Measurements from ENCODE around the gene CEPT1. TPM values are rescaled to one million over a fixed set of nuclear protein-coding genes. Genes with fewer than 3 reads are reported as not detected.
"Not testable (repeated sequence)": the region's sequence is repeated elsewhere in the genome, so short reads cannot be mapped to it uniquely, and the experiment has no call there.

CEPT1 gene
- total RNA-seq, 1 donor from 2014 or later: 25.3 TPM

DNA sequence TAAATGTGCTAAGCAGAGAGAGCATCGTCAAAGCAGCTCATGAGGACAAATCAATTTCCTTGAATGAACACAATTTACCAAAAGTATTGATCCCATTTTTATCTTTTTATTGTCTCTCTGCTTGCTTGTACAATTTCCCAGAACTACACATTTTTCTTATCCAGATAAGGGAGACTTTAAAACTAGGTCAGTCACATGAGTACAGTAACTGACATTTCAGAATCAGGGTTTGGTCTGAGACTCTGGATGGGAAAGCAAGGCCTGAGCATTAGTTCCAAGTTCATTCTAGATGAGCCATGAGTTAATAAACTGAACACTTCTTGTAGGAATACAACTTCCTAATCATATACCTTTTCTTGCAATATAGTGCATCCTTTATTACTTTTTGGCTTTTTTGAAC is 71.9 kb downstream of the CEPT1 start:
- DNase-seq (ENCODE audit: extremely low spot score, unreplicated experiment): no peak
- TF ChIP-seq CTCF (IDR thresholded peaks at IDR 0.05): no peak
- Mint-ChIP-seq H3K9me3 (ENCODE audit: unreplicated experiment) (no peaks in the 10 kb centered on the region), H3K36me3 (ENCODE audit: unreplicated experiment) (no peaks in the 10 kb centered on the region), H3K27me3 (ENCODE audit: unreplicated experiment) (peaks cover 40% of the 10 kb centered on the region), H3K4me1 (ENCODE audit: unreplicated experiment) (no peaks in the 10 kb centered on the region), H3K27ac (ENCODE audit: unreplicated experiment) (no peak overlapping the region), H3K4me3 (ENCODE audit: unreplicated experiment) (no peak overlapping the region)

GRCh38 chr1:111212634-111213335 is 72.8 kb downstream of the CEPT1 start:
- Mint-ChIP-seq H3K4me1 (ENCODE audit: unreplicated experiment) (no peaks in the 10 kb centered on the region), H3K4me3 (ENCODE audit: unreplicated experiment) (no peak overlapping the region), H3K27me3 (ENCODE audit: unreplicated experiment) (peaks cover 33% of the 10 kb centered on the region), H3K27ac (ENCODE audit: unreplicated experiment) (no peak overlapping the region), H3K9me3 (ENCODE audit: unreplicated experiment) (no peaks in the 10 kb centered on the region), H3K36me3 (ENCODE audit: unreplicated experiment) (no peaks in the 10 kb centered on the region)
- no peak for TF ChIP-seq CTCF (IDR thresholded peaks at IDR 0.05)
- DNase-seq (ENCODE audit: extremely low spot score, unreplicated experiment): no peak

GRCh38 chr1:111213412-111213811 is 73.4 kb downstream of the CEPT1 start:
- H3K4me1 Mint-ChIP-seq (ENCODE audit: unreplicated experiment): no peaks in the 10 kb centered on the region
- no peaks in the 10 kb centered on the region for H3K36me3 Mint-ChIP-seq (ENCODE audit: unreplicated experiment)
- no peak overlapping the region for H3K4me3 Mint-ChIP-seq (ENCODE audit: unreplicated experiment)
- H3K27me3 Mint-ChIP-seq (ENCODE audit: unreplicated experiment): peaks cover 26% of the 10 kb centered on the region
- DNase-seq (ENCODE audit: extremely low spot score, unreplicated experiment): no peak
- H3K27ac Mint-ChIP-seq (ENCODE audit: unreplicated experiment): no peak overlapping the region
- no peak for TF ChIP-seq CTCF (IDR thresholded peaks at IDR 0.05)
- H3K9me3 Mint-ChIP-seq (ENCODE audit: unreplicated experiment): no peaks in the 10 kb centered on the region

- Mint-ChIP-seq H3K27ac (ENCODE audit: unreplicated experiment) (no peak overlapping the region), H3K27me3 (ENCODE audit: unreplicated experiment) (peaks cover 27% of the 10 kb centered on the region), H3K36me3 (ENCODE audit: unreplicated experiment) (no peaks in the 10 kb centered on the region), H3K4me1 (ENCODE audit: unreplicated experiment) (no peaks in the 10 kb centered on the region), H3K4me3 (ENCODE audit: unreplicated experiment) (no peak overlapping the region), H3K9me3 (ENCODE audit: unreplicated experiment) (no peaks in the 10 kb centered on the region)
- no peak for TF ChIP-seq CTCF (IDR thresholded peaks at IDR 0.05)
- DNase-seq (ENCODE audit: extremely low spot score, unreplicated experiment): no peak
Observed at GRCh38 chr1:111214074-111214801, 74.2 kb downstream of the CEPT1 start.

DNA sequence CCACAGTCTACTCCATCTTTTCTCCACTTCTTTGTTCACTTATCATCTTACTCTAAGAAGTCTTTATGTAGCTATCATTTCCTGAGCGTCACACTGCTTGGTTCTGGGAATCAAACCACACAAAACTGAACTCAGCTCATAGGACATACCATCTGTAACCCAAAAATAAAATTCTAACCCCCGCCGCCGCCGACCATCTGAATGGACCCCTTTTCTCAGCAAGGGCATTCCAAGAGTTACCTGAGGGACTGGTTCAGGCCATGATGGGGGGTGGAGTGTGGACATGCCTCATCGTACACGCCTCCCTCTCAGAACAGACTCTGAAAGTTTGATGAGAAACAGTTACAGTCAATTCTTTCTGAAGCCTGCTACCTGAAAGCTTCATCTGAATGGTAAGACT is 74.9 kb downstream of the CEPT1 start:
- H3K4me3 Mint-ChIP-seq (ENCODE audit: unreplicated experiment): no peak overlapping the region
- peaks cover 25% of the 10 kb centered on the region for H3K27me3 Mint-ChIP-seq (ENCODE audit: unreplicated experiment)
- H3K9me3 Mint-ChIP-seq (ENCODE audit: unreplicated experiment): no peaks in the 10 kb centered on the region
- no peaks in the 10 kb centered on the region for H3K4me1 Mint-ChIP-seq (ENCODE audit: unreplicated experiment)
- no peak overlapping the region for H3K27ac Mint-ChIP-seq (ENCODE audit: unreplicated experiment)
- no peak for TF ChIP-seq CTCF (IDR thresholded peaks at IDR 0.05)
- H3K36me3 Mint-ChIP-seq (ENCODE audit: unreplicated experiment): no peaks in the 10 kb centered on the region
- no peak for DNase-seq (ENCODE audit: extremely low spot score, unreplicated experiment)

DNA sequence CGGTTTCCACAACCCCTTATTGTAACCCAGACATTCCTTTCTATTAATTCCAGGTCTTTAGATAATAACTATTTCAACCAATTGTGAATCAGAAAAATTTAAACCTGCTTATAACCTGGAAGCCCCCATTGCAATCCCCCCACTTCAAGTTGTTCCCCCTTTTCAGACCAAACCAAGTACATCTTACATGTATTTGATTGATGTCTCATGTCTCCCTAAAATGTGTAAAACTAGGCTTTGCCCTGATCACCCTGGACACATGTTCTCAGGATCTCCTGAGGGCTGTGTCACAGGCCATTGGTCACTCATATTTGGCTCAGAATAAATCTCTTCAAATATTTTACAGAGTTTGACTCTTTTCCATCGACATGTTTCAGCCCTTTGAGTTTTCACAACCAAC is 75.3 kb downstream of the CEPT1 start:
- not testable (repeated sequence) for H3K4me3 Mint-ChIP-seq (ENCODE audit: unreplicated experiment); DNase-seq (ENCODE audit: extremely low spot score, unreplicated experiment); H3K4me1 Mint-ChIP-seq (ENCODE audit: unreplicated experiment); H3K27ac Mint-ChIP-seq (ENCODE audit: unreplicated experiment); H3K9me3 Mint-ChIP-seq (ENCODE audit: unreplicated experiment); H3K36me3 Mint-ChIP-seq (ENCODE audit: unreplicated experiment)
- H3K27me3 Mint-ChIP-seq (ENCODE audit: unreplicated experiment): peaks cover 26% of the 10 kb centered on the region

Measured in osteocyte (in vitro differentiated cells).